DOHH2 (cell line): Measurements from ENCODE around the gene FBXO34.

Experiments
- EZH2phosphoT487 ChIP-seq: fragments of 200-600 bp; sonication (generic); IDR thresholded peaks from 2 replicates; pipeline ENCODE4 v1.6.1; 2017; ENCODE audit warnings: borderline replicate concordance, mild to moderate bottlenecking, antibody characterized with exemption, low read length, moderate library complexity, mixed read lengths
- TF ChIP-seq, protein P1 (sequence below): fragments of 200-600 bp; sonication (generic); IDR thresholded peaks from one replicate; pipeline ENCODE4 v1.5.1; 2014; ENCODE audit warnings: antibody characterized with exemption, mild to moderate bottlenecking, low read depth, low read length; ENCODE audit not compliant: poor library complexity, severe bottlenecking

DNA sequence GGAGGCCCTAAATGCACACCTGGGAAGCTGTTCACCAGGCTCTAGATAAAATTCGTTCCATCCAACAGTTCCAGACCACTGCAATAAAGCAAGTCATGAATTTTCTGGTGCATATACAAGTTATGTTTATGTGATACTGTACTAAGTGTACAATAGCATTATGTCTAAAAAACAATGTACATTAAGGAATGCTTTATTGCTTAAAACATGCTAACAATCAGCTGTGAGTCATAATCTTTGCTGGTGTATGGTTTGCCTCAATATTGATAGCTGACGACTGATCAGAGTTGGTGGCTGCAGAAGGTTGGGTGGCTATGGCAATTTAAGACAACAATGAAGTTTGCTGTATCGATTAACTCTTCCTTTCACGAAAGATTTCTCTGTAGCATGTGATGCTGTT, 88.1 kb downstream of the FBXO34 start:
- TF ChIP-seq, protein P1, sequence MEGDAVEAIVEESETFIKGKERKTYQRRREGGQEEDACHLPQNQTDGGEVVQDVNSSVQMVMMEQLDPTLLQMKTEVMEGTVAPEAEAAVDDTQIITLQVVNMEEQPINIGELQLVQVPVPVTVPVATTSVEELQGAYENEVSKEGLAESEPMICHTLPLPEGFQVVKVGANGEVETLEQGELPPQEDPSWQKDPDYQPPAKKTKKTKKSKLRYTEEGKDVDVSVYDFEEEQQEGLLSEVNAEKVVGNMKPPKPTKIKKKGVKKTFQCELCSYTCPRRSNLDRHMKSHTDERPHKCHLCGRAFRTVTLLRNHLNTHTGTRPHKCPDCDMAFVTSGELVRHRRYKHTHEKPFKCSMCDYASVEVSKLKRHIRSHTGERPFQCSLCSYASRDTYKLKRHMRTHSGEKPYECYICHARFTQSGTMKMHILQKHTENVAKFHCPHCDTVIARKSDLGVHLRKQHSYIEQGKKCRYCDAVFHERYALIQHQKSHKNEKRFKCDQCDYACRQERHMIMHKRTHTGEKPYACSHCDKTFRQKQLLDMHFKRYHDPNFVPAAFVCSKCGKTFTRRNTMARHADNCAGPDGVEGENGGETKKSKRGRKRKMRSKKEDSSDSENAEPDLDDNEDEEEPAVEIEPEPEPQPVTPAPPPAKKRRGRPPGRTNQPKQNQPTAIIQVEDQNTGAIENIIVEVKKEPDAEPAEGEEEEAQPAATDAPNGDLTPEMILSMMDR: no peak
- no peak for TF ChIP-seq EZH2phosphoT487
